Measurements from ENCODE around the gene FAM168B.

FAM168B gene

DNA sequence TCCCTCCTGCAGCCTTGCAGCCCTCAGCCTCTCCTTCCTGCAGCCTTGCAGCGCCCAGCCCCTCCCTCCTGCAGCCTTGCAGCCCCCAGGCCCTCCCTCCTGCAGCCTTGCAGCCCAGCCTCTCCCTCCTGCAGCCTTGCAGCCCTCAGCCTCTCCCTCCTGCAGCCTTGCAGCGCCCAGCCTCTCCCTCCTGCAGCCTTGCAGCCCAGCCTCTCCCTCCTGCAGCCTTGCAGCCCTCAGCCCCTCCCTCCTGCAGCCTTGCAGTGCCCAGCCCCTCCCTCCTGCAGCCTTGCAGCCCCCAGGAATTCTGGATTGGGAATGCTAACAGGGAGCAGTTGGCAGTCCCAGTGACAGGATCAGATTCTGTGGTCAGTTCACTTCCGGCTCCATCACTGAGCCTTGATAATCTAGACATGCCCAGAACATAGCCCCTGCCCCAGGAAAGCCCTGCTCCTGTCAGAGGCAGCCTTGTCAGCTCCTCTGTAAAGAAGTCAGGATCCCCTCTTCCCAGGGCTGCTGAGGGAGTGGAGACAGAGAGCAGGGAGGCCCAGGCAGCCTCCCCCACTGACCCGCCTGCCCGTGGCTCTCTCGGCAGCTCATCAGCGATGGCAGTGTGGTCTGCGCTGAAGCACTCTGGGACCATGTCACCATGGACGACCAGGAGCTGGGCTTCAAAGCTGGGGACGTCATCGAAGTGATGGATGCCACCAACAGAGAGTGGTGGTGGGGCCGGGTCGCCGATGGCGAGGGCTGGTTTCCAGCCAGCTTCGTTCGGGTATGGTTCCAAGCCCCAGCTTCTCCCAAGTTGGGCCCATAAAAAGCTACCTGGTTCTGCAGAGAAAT lies 54.8 kb downstream of the FAM168B start:
- no peak for FAIRE-seq

GRCh38 chr2:131037398-131038257 lies 55.6 kb downstream of the FAM168B start:
- no peak for FAIRE-seq

- FAIRE-seq, result no peak
Observed at GRCh38 chr2:131036696-131037397, 56.4 kb downstream of the FAM168B start.

DNA sequence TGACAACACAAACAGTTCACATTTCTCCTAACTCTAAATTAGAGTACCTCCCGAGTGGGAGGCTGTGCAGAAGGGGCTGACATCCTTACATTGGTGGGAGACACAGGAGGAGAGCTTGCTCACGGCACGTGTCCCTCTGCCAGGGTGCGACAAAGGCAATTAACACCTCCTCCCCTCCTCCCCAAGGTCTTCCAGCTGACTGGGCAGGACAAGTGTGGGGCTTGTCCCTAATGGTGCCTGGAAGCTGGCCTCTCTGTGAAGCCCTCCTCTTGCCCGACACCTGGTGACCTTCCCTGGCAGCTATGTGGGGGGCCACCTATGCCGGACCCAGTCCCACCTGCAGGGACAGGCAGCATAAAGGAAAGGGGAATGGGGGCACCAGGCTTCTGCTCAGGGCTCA lies 57.0 kb downstream of the FAM168B start:
- no peak for FAIRE-seq

GRCh38 chr2:131035826-131036231 lies 57.4 kb downstream of the FAM168B start:
- FAIRE-seq, result no peak

- no peak for FAIRE-seq
Observed at GRCh38 chr2:131035112-131035825, 58.0 kb downstream of the FAM168B start.

DNA sequence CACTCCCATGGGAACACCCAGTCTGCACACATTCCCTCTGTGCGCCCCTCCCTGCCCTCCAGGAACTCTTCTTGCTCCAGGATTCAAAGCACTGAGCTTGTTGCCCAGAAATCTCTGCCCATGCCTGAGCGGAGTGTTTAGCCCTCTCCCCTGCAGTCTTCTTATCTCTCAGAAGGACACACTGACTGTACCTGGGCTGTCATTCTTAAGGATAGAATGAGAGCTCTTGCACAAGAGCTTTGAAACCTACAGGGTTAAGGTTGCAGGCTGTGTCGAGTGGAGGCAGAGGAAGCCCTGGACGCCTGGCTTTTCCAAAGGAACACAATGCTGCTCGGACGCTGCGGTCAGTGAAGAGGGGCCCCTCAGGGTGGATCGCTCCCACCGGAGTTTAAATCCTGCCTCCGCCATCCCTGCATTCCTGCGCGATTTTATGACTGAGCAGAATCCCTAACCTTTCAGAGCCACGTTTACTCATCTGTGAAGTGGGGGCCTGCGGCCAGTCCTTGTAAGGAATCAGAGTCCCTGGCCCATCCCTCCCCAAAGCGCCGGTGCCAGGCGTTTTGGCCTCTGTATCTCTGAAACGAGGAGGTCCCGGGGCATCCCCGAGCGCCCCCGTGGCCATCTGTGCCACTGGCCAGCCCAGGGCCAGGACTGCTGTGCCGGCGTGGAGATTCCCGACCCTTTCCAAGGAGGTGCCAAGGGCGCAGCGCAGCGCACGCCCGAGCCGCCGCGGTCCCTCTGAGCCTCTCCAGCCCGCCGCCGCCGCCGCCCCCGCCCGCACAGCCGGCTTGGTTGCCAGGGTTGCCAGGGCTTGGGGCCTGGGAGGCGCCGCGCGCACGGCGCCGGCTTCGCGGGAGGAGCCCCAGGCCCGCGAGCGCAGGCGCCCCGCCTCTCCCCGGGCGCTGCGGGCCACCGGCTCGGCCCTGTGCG lies 58.9 kb downstream of the FAM168B start:
- FAIRE-seq, result no peak

DNA sequence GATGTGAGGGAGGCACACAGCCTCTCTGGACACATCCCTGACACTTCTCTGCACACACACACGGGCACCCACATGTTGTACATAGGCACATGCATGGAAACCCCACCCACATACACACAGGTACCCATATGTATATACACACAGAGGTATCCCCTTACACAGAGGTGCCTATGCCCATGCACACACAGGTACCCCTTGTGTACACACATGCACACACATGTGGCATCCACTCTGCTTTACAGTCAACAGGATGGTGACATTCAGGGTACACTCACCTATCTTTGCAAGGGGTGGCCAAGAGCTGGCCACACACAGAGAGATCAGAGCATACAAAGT lies 59.5 kb downstream of the FAM168B start:
- no peak for FAIRE-seq

- FAIRE-seq, result no peak
Observed at GRCh38 chr2:131032393-131032836, 60.8 kb downstream of the FAM168B start.

- FAIRE-seq, result no peak
Observed at GRCh38 chr2:131031875-131032274, 61.4 kb downstream of the FAM168B start.

DNA sequence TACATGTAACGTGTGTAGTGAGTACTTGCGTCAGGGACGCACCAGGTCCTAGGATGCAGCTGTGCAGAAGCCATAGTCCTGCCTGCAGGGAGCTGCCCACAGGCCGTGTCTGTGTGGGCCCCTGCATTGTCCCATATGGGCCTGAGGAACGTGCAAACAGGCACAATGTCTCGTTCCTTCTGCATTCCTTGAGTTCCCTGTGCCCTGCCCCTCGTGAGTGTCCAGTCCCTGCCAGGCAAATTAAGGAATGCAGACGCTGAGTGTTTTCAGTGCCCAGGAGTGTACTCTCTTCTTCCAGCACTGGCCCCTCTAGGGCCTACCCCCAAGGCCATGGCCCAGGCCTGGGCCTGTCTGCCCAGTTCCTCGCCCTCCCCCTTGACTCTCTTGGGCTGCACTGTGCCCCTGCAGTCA lies 61.8 kb downstream of the FAM168B start:
- FAIRE-seq, result no peak

DNA sequence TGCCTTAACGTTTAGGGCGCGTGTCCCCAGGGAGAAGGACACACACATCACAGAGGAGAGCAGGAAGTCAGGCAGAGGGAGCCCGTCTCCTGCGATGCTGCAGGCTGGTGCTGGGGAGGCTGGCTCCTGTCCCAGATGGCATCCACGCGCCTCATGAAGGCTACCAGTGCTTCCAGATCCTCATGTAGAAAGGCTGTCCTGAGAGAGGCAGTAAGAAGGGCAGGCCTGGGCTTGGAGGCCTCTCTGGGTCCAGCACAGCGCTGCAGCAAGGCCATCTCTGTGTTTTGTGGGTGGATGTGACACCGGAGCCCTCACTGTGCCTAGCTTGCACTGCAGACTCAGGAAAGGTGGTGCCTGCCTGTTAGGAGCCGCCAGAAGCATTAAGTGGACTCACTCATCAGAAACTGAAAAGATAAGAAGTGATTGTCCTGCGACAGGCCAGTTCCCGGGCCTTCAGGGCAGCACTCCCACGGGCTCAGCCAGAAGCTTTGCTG lies 62.7 kb downstream of the FAM168B start:
- FAIRE-seq, result no peak

DNA sequence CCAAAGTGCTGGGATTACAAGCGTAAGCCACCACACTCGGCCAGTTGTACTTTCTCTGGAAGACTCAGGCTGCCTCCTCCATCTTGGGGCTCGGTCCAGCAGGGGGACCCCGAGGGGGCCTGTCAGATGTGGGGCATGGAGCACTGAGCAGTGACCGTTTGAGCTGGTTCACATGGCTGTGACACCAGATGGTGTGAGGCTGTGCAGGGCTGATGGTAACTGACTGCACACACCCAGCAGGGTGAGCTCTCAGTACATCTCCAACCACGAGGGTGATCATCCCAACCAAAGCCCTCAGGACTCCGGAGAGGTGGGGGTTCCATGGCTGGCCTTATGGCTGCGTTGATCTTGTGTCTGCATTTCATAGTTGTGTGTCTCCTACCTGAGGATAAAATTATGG lies 63.4 kb downstream of the FAM168B start:
- FAIRE-seq, result no peak

DNA sequence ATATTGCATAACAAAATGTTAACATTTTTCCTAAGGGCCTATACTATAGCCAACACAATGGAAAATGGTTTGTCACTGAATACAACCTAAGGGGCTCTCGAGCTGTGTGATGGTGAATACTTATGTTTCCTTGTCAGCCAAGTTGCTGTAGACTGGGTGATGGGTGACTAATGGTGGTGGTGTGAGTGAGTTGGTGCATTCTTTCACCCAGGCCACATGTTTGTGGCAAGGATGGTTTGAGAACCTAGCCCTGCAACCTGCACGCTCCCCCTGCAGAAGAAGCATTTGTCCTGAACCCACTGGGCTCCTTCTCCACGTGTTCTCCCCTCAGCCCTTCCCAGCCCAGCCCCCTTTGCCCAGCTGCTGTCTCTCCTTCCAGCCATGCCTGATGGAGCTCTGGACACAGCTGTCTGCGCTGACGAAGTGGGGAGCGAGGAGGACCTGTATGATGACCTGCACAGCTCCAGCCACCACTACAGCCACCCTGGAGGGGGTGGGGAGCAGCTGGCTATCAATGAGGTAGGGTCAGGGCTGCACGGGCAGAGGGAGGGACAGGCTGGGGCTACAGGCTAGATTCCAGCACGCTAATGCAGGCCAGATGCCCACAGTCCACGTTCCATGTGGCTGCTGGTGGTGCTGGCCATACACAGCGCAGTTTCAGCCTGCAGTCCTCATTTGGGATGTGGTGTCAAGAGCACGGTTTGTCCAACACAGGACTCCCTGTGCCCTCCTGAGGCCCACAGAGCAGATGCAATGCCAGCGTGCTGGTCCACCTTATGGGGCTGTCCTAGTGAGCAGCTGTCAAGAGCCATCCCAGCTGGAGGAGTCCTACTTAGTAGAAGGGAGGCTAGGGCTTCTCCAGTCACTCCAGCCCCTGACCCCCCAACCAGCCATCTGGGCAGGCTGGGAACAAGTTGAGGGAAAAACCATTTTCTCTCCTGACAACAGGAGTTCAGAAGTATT lies 65.4 kb downstream of the FAM168B start:
- no peak for FAIRE-seq

DNA sequence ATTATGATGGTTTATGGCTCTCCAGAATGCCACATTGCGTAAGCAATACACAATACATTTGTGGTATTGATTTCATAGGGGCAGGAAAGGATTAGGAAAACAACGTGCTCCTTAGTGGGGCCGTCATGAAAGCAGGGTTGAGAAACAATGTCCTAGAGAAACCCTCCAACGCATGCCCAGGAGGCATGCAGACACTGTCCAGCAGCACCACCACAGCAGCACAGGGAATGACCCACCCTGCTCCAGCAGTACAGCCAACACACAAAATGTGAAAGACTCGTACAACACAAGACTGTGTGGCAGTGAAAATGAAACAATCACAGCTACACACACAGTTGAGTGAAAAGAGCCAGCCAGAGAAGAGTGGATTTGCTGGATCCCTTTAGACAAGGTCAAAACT lies 66.3 kb downstream of the FAM168B start:
- FAIRE-seq, result no peak

GRCh38 chr2:131023758-131024157 lies 69.5 kb downstream of the FAM168B start:
- FAIRE-seq, result no peak

GRCh38 chr2:131022731-131023130 lies 70.5 kb downstream of the FAM168B start:
- no peak for FAIRE-seq

- FAIRE-seq, result no peak
Observed at GRCh38 chr2:131016826-131017741, 76.2 kb downstream of the FAM168B start.

- no peak for FAIRE-seq
Observed at GRCh38 chr2:131015764-131016163, 77.5 kb downstream of the FAM168B start.

Measured in endometrium (tissue), 2 donors.